ENCODE data around the gene TBXAS1. TPM values are rescaled to one million over a fixed set of nuclear protein-coding genes. Genes with fewer than 3 reads are reported as not detected.

Gene TBXAS1
- total and polyA plus RNA-seq, 2 of the 8 experiments (the other 6 are each of a cell fraction or from before 2014, with no cell fraction given) = 0.86 to 2.1 TPM

DNA sequence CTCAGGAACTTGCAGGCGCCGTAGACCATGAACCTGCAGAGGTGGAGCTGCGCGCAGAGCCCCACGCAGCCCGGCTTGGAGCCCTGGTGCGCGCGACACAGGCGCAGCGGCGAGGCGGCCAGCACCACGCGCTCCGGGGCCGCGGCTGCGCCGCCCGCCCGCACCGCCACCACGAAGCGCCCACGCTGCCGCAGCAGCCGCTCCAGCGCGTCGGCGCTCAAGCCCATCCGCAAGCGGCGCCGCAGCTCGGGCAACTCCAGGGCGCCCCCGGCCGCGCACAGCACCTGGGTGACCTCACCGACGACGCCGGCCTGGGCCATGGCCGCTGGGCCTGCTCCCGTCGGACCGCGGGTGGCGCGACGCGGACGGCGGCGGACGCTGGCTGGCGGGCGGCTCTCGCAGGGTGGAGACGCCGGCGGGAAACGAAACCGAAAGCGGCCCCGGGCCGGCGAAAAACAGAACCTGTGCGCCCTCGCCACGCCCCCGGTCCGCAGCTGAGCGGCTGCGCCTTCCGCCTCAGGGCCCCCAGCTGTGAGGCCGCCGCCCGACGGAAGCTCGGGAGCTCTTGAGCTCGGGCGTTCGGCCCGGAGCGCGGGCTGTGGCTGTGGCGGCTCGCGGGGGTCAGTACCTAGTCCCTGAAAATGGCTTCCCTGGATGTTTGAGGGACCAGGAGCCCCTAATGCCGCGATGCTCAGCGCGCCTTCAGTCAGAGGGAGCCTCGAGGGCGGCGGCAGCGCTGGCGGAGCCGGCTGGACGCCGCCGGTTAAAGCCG is 233.7 kb downstream of the TBXAS1 start, which contains the start of gene PARP12:
TSS of gene PARP12 (minus strand) at position 424 of the 772 bp plus-strand sequence. CDS start at position 320, 104 bp downstream.
- POLR2A ChIA-PET (ENCODE audit: partially characterized antibody) = interaction anchor here (0.6 to 1.2 kb wide), 3 partner anchors 18 to 335 kb away, joined by 3 to 4 read pairs (median 4); partner anchors contain the start of gene SLC37A3
- CTCF ChIA-PET (ENCODE audit: partially characterized antibody) = interaction anchor here (1.3 kb wide), 1 partner anchor 17 kb away, joined by 4 read pairs; no protein-coding TSS in a partner anchor
- WGBS, 2 experiments (ENCODE audit: extremely low coverage in 1 of 2, insufficient coverage in 1 of 2, insufficient read length in 1 of 2, insufficient replicate concordance in 2 of 2, low coverage in 1 of 2, low lambda C conversion rate in 2 of 2, missing lambda C conversion rate in 1 of 2) = 3% methylated on average over 59 of the region's 106 CpGs; no CpG with 5 or more reads in 1 of the 2 experiments
- peak; percentile 78 for TF ChIP-seq SP4 (IDR thresholded peaks at IDR 0.05; ENCODE audit: low read length)
- no peak for TF ChIP-seq RNF2 (IDR thresholded peaks at IDR 0.05; ENCODE audit: borderline replicate concordance, low read depth, low read length, missing control alignments, poor library complexity, severe bottlenecking)
- peak; percentile 12; the same call in 1 of the 2 replicates for TF ChIP-seq JUND (IDR thresholded peaks at IDR 0.05; ENCODE audit: low read length)
- no peak; a peak in 1 of 4 replicates for TF ChIP-seq HDAC2 (IDR thresholded peaks at IDR 0.05; ENCODE audit: borderline replicate concordance in 1 of 2, low read depth in 2 of 2, low read length in 2 of 2)
- no peak for TF ChIP-seq SIRT6 (IDR thresholded peaks at IDR 0.05; ENCODE audit: low read length)
- no peak for TF ChIP-seq KDM1A (IDR thresholded peaks at IDR 0.05; ENCODE audit: borderline replicate concordance, low read length)
- peak; percentile 39 for TF ChIP-seq TAF7 (optimal IDR thresholded peaks at IDR 0.05; ENCODE audit: borderline replicate concordance, low read depth, low read length)
- no peak for TF ChIP-seq EP300 (IDR thresholded peaks at IDR 0.05; ENCODE audit: borderline replicate concordance in 1 of 2, low read depth in 2 of 2, low read length in 2 of 2)
- TF ChIP-seq POLR2A (IDR thresholded peaks at IDR 0.05; ENCODE audit: control extremely low read depth in 1 of 2, low read depth in 2 of 2, low read length in 2 of 2) = peak in 1 of 2 experiments; percentile 78; a peak in 2 of 3 replicates

More for the DNA sequence above, 233.7 kb downstream of the TBXAS1 start, which contains the start of gene PARP12:
- Histone ChIP-seq H3K9ac (replicated peaks in 1 of 4; ENCODE audit: extremely low read depth in 1 of 4, low read depth in 3 of 4, low read length in 3 of 4) (peak within 1 kb of the TSS; percentile 52 to 88 (median 76); a peak in 6 of 7 replicates), H3K27me3 (replicated peaks in 1 of 4; ENCODE audit: control insufficient read depth in 3 of 4, extremely low read depth in 1 of 4, insufficient read depth in 3 of 4, low read length in 3 of 4) (peaks cover 0 to 29% (median 24%) of the 10 kb centered on the region in 4 experiments; a peak in 6 of 7 replicates), H3K4ac (replicated peaks; ENCODE audit: insufficient read length, low read depth, low read length) (peak within 1 kb of the TSS; percentile 41), H2AFZ (ENCODE audit: low read length) (peak within 1 kb of the TSS; percentile 88; the same call in 1 of the 2 replicates), H3K56ac (replicated peaks; ENCODE audit: insufficient read length, low read depth, low read length) (no peak within 1 kb of the TSS), H3K79me1 (ENCODE audit: low read depth, low read length) (no peaks in the 10 kb centered on the region), H3K23ac (ENCODE audit: insufficient read length) (no peak within 1 kb of the TSS), H3K4me1 (replicated peaks in 1 of 4; ENCODE audit: control insufficient read depth in 3 of 4, insufficient read depth in 4 of 4, low read length in 3 of 4) (peaks cover 0 to 2% (median 0%) of the 10 kb centered on the region in 4 experiments; a peak in 2 of 7 replicates), H3K36me3 (ENCODE audit: control insufficient read depth in 2 of 4, insufficient read depth in 4 of 4, low read length in 3 of 4) (no peaks in the 10 kb centered on the region), H3K79me2 (ENCODE audit: control insufficient read depth in 1 of 2, insufficient read depth in 2 of 2, low read length in 2 of 2) (no peaks in the 10 kb centered on the region), H3K4me2 (ENCODE audit: insufficient read depth in 1 of 2, low read depth in 2 of 2, low read length in 2 of 2) (peak within 1 kb of the TSS; percentile 68 to 77), H3K27ac (ENCODE audit: low read depth, low read length) (no peak within 1 kb of the TSS), H4K91ac (replicated peaks; ENCODE audit: insufficient read length, low read length) (no peak within 1 kb of the TSS), H4K20me1 (replicated peaks in 1 of 2; ENCODE audit: control insufficient read depth in 1 of 2, insufficient read depth in 2 of 2, low read length in 2 of 2) (no peaks in the 10 kb centered on the region), H2BK20ac (ENCODE audit: low read length) (no peak within 1 kb of the TSS), H3K9me3 (ENCODE audit: insufficient read depth in 2 of 2, low read depth in 1 of 2, low read length in 1 of 2) (no peaks in the 10 kb centered on the region), H2BK5ac (ENCODE audit: low read depth, low read length) (no peak within 1 kb of the TSS), H2BK15ac (ENCODE audit: low read length) (no peak within 1 kb of the TSS), H4K8ac (ENCODE audit: extremely low read depth, insufficient read depth, low read length) (peak within 1 kb of the TSS; percentile 98), H4K5ac (ENCODE audit: insufficient read length, low read depth, low read length) (no peak within 1 kb of the TSS), H3K18ac (ENCODE audit: extremely low read depth, low read length) (peak within 1 kb of the TSS; percentile 60), H3K23me2 (ENCODE audit: low read depth, low read length) (peaks cover 5% of the 10 kb centered on the region; the same call in 1 of the 2 replicates), H2BK120ac (replicated peaks; ENCODE audit: low read depth, low read length) (no peak within 1 kb of the TSS), H2AK5ac (ENCODE audit: low read depth, low read length) (peak within 1 kb of the TSS; percentile 82; the same call in 1 of the 2 replicates), H3K4me3 (ENCODE audit: extremely low read depth in 1 of 4, insufficient read depth in 2 of 4, low read depth in 3 of 4, low read length in 4 of 4) (peak within 1 kb of the TSS; percentile 53 to 66 (median 62)), H3K14ac (ENCODE audit: insufficient read length) (no peak within 1 kb of the TSS), H2BK12ac (ENCODE audit: low read depth, low read length) (peak within 1 kb of the TSS; percentile 39; the same call in 1 of the 2 replicates)
- FAIRE-seq (no peak), DNase-seq (ENCODE audit: low read depth in 1 of 2, low spot score in 2 of 2) (peak; percentile 31 to 88)

Data from H1 (cell line).